HG02678 (cell line): ENCODE data around the gene CASP5.

Experiments
- ATAC-seq: cut with Tn5 transposase; IDR thresholded peaks from one replicate; pipeline ENCODE4 v1.9.1; 2021; ENCODE audit warnings: mild to moderate bottlenecking, moderate library complexity; ENCODE audit not compliant: unreplicated experiment

Gene CASP5

DNA sequence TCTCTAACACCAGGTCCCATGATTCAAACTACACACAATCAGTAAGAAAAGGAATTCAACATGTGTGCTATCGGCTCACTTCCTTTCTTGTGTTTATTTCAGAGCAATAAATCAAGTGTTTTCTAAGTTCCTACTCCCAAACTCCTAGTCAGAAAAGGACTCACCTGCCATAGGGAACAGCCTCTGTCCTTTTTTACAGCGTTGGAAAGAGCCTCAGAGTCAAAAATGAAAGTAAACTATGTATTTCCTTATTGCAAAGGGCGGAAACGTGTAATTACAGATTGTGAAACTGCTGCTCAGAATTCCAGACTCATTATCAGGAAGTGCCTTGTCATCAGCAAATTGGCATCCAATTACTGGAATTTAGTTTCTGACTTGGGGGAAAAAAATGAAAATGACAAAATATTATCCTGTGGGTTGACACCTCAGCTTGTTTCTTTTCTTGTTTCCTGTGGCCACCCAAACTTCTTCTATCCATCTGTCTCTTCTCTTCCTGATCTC is 54.6 kb downstream of the CASP5 start, which contains the start of gene CASP4:
Gene CASP4, minus strand, starts transcription at position 220 of the 501 bp plus-strand sequence. Its CDS starts 49 bp downstream, at position 171.
- ATAC-seq: peak; percentile 86

DNA sequence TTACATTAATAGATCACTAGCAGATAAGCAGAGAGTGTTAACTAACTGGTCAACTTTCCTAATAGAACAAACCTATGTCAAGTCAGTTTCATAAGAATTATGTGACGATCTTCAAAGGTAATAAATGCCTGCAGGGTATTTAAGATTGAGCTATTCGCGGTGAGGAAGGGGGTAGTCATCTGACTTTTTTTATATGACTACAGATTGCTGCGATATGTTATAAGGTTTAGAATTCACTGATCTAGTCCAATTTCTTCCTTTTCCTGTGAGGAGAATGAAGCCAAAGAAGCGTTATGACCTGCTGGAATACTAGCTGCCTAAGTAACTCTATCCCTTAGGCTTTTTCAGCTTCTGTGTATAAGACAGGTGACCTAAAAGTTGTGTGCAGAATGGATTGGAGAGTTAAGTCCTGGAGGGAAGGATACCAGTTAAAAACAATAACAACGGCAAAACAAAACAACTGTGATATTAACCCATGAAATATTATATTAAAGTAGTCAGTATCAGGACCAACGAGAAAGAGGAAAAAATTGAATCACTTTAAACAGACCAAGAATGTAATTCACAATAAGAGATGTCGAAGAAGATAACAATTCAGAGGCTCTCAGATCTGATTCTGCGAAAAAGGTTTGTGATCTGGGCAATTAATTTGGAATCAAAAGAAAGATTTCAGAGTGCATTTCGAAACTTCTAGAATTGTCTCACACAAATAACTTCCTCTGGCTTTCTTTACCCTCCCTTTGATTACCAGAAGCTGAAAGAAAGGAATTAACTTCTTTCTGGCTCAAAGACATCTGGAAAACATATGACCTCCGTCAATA is 55.2 kb downstream of the CASP5 start:
- peak; percentile 22 for ATAC-seq

DNA sequence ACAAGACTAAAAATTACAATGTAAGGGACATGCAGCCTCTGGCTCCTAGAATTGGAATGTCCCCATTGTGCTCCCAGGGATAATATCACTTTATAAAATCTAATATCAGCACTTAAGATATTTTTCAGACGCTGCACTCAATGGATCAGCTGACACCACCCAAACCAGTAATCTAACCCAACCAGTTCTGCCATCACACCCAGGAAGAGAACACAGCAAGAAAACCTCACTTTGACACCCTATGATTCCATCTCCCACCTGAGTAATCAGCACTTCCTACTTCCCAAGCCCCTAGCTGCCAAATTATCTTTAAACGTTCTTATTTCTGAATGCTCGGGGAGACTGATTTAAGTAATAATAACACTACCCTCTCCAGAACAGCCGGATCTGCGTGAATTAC is 57.2 kb downstream of the CASP5 start:
- no peak for ATAC-seq

DNA sequence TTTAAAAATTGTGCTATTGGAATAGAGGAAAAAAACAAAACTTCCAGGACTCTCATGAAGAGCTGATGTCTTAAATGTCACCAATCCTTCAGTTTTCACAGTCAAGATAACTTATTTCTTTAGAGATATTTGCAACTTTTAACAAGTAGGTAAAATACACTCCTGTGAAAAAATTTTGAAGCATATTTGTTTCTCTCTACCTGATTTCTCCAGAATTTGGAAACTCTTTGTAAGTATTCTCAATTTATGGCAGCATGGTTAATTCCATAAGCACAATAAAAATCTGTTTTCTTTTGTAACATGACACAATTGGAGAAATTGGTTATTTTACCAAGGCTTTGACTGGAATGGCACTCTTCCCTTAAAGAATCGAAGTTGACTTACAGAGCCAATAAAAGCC is 58.7 kb downstream of the CASP5 start:
- ATAC-seq: no peak

DNA sequence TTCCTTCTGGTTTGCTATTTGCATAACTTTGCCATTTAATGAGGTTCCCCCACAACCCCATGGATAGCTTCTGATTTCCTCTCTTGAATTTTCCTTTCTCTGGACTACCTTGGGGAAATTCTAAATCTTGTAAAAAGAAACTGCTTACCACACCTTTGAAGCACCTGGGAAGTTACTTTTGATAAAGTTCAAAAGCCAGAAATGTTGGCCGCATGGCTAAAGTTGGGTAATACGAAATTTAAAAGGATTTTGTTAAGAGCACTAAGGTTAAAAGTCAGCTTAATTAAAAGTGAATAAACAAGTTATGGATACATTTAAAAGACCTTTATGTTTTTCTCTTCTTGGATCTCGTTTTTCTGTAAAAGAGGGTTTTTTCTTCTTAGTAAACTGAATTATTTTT is 60.1 kb downstream of the CASP5 start:
- ATAC-seq: no peak

DNA sequence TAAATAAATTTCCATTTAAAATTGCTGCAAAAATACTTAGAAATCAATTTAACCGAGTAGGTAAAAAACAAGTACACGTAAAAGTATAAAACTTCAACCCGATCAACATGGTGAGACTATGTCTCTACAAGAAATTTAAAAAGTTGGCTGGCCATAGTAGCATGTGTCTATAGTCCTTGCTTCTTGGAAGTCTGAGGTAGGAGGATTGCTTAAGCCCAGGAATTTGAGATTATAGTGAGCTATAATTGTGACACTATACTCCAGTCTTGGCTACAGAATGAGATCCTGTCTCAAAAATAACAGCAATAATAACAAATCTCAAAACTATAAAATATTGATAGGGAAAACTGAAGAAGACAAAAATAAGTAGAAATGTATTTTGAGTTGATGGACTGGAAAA is 65.7 kb downstream of the CASP5 start:
- no peak for ATAC-seq

DNA sequence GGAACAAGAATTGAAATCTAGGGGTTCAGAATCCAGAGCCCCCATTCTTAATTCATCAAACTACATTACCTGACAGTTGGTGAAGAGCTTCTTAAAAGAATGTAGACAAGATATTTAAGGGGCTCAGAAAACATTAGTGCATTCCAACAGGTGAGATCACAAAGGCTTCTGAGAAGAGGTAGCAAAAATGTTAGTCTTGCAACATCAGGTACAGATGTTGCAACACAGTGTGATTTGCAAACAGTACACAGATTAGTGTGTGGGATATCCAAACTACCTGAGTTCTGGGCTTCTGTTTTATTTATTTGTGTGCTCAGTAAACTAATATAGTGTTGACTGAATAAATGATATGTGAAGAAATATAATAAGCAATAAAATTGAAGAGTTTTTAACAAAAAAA is 66.4 kb downstream of the CASP5 start:
- ATAC-seq: no peak

DNA sequence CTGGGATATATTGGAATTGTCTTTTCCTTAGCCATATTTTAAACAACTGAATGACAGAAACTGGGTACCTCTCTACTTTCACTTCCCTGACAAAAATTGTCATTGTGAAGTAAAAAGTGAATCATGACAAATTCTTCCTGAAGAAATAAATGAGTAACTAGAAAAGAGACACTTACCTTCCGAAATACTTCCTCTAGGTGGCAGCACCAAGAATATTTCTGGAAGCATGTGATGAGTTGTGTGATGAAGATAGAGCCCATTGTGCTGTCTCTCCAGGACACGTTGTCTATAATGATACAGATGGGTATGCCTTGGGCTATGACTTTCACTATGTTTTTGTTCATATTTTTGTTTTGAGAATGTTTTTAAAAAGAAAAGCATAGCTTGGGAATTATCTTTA is 76.1 kb downstream of the CASP5 start:
- peak; percentile 97 for ATAC-seq
